Measurements from ENCODE around the gene FARS2.
"Not testable (repeated sequence)": the region's sequence is repeated elsewhere in the genome, so short reads cannot be mapped to it uniquely, and the experiment has no call there.

FARS2 gene

DNA sequence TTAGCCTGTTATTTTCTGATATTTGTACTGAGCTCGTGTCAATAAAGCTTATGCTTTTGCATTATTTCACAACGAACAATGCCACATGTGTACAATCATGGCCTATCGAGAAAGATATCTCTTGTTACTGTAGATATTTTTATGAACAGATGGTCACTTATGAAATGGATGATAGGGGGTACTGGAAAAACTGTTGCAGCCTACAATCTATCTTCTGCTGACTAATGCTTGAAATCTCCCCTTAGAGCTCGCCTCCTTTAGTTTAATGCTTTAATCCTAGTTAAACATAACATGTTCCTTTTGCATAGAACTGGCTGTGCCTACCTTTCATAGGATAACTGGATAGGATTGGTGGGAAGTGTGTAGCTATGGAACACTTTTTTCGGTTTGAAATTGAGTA is 296.2 kb downstream of the FARS2 start:
- ATAC-seq (ENCODE audit: insufficient read depth, low read depth) (no peak), DNase-seq (no peak)
- Histone ChIP-seq H3K9ac (ENCODE audit: low read depth, low read length) (no peak overlapping the region), H3K27me3 (ENCODE audit: insufficient read depth, low read length, poor library complexity) (no peaks in the 10 kb centered on the region), H3K36me3 (ENCODE audit: insufficient read depth, low read length) (peaks cover 3% of the 10 kb centered on the region; the same call in 1 of the 2 replicates), H3K79me2 (ENCODE audit: insufficient read depth, low read length) (no peaks in the 10 kb centered on the region), H3K27ac (ENCODE audit: low read length) (no peak overlapping the region), H2AFZ (ENCODE audit: low read depth, low read length) (no peak overlapping the region), H3K4me1 (ENCODE audit: insufficient read depth, low read length) (no peaks in the 10 kb centered on the region), H3K4me2 (ENCODE audit: insufficient read depth, low read length) (no peak overlapping the region), H3K9me3 (ENCODE audit: insufficient read depth, low read length, severe bottlenecking) (no peaks in the 10 kb centered on the region), H4K20me1 (ENCODE audit: insufficient read depth, low read length) (no peaks in the 10 kb centered on the region), H3K4me3 (ENCODE audit: low read depth in 1 of 2, low read length in 2 of 2) (no peak overlapping the region)
- TF ChIP-seq, protein P1, sequence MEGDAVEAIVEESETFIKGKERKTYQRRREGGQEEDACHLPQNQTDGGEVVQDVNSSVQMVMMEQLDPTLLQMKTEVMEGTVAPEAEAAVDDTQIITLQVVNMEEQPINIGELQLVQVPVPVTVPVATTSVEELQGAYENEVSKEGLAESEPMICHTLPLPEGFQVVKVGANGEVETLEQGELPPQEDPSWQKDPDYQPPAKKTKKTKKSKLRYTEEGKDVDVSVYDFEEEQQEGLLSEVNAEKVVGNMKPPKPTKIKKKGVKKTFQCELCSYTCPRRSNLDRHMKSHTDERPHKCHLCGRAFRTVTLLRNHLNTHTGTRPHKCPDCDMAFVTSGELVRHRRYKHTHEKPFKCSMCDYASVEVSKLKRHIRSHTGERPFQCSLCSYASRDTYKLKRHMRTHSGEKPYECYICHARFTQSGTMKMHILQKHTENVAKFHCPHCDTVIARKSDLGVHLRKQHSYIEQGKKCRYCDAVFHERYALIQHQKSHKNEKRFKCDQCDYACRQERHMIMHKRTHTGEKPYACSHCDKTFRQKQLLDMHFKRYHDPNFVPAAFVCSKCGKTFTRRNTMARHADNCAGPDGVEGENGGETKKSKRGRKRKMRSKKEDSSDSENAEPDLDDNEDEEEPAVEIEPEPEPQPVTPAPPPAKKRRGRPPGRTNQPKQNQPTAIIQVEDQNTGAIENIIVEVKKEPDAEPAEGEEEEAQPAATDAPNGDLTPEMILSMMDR (IDR thresholded peaks at IDR 0.05; ENCODE audit: borderline replicate concordance, extremely low read depth, low read length, poor library complexity, severe bottlenecking) = no peak
- no peak for TF ChIP-seq EZH2 (IDR thresholded peaks at IDR 0.05; ENCODE audit: borderline replicate concordance, low read depth, low read length, severe bottlenecking)

GRCh38 chr6:5559651-5560050 is 298.3 kb downstream of the FARS2 start:
- Histone ChIP-seq H3K9me3 (ENCODE audit: insufficient read depth, low read length, severe bottlenecking) (no peaks in the 10 kb centered on the region), H3K4me3 (ENCODE audit: low read depth in 1 of 2, low read length in 2 of 2) (no peak overlapping the region), H3K79me2 (ENCODE audit: insufficient read depth, low read length) (no peaks in the 10 kb centered on the region), H3K36me3 (ENCODE audit: insufficient read depth, low read length) (peaks cover 3% of the 10 kb centered on the region; the same call in 1 of the 2 replicates), H2AFZ (ENCODE audit: low read depth, low read length) (no peak overlapping the region), H3K4me2 (ENCODE audit: insufficient read depth, low read length) (no peak overlapping the region), H3K9ac (ENCODE audit: low read depth, low read length) (no peak overlapping the region), H3K4me1 (ENCODE audit: insufficient read depth, low read length) (no peaks in the 10 kb centered on the region), H3K27ac (ENCODE audit: low read length) (no peak overlapping the region), H3K27me3 (ENCODE audit: insufficient read depth, low read length, poor library complexity) (no peaks in the 10 kb centered on the region), H4K20me1 (ENCODE audit: insufficient read depth, low read length) (no peaks in the 10 kb centered on the region)
- ATAC-seq (ENCODE audit: insufficient read depth, low read depth) (no peak), DNase-seq (no peak)
- TF ChIP-seq EZH2 (IDR thresholded peaks at IDR 0.05; ENCODE audit: borderline replicate concordance, low read depth, low read length, severe bottlenecking) = no peak
- TF ChIP-seq, protein P1 (IDR thresholded peaks at IDR 0.05; ENCODE audit: borderline replicate concordance, extremely low read depth, low read length, poor library complexity, severe bottlenecking) = no peak

- no peak for DNase-seq
- H4K20me1 ChIP-seq (ENCODE audit: insufficient read depth, low read length) = no peaks in the 10 kb centered on the region
- H3K9ac ChIP-seq (ENCODE audit: low read depth, low read length) = no peak overlapping the region
- H3K27ac ChIP-seq (ENCODE audit: low read length) = no peak overlapping the region
- no peaks in the 10 kb centered on the region for H3K27me3 ChIP-seq (ENCODE audit: insufficient read depth, low read length, poor library complexity)
- TF ChIP-seq, protein P1 (IDR thresholded peaks at IDR 0.05; ENCODE audit: borderline replicate concordance, extremely low read depth, low read length, poor library complexity, severe bottlenecking) = no peak
- no peak for TF ChIP-seq EZH2 (IDR thresholded peaks at IDR 0.05; ENCODE audit: borderline replicate concordance, low read depth, low read length, severe bottlenecking)
- H3K4me3 ChIP-seq (ENCODE audit: low read depth in 1 of 2, low read length in 2 of 2) = no peak overlapping the region
- H3K4me2 ChIP-seq (ENCODE audit: insufficient read depth, low read length) = no peak overlapping the region
- H2AFZ ChIP-seq (ENCODE audit: low read depth, low read length) = no peak overlapping the region
- no peak for ATAC-seq (ENCODE audit: insufficient read depth, low read depth)
- H3K4me1 ChIP-seq (ENCODE audit: insufficient read depth, low read length) = no peaks in the 10 kb centered on the region
- H3K79me2 ChIP-seq (ENCODE audit: insufficient read depth, low read length) = no peaks in the 10 kb centered on the region
- no peaks in the 10 kb centered on the region for H3K36me3 ChIP-seq (ENCODE audit: insufficient read depth, low read length)
- H3K9me3 ChIP-seq (ENCODE audit: insufficient read depth, low read length, severe bottlenecking) = no peaks in the 10 kb centered on the region
These were observed 301.0 kb downstream of the FARS2 start for GRCh38 chr6:5562277-5562676.

GRCh38 chr6:5563086-5563485 is 301.8 kb downstream of the FARS2 start:
- TF ChIP-seq, protein P1 (IDR thresholded peaks at IDR 0.05; ENCODE audit: borderline replicate concordance, extremely low read depth, low read length, poor library complexity, severe bottlenecking) = no peak
- TF ChIP-seq EZH2 (IDR thresholded peaks at IDR 0.05; ENCODE audit: borderline replicate concordance, low read depth, low read length, severe bottlenecking) = no peak
- no peaks in the 10 kb centered on the region for H3K27me3 ChIP-seq (ENCODE audit: insufficient read depth, low read length, poor library complexity)
- ATAC-seq (ENCODE audit: insufficient read depth, low read depth) (no peak), DNase-seq (no peak)
- H2AFZ ChIP-seq (ENCODE audit: low read depth, low read length) = no peak overlapping the region
- H3K4me1 ChIP-seq (ENCODE audit: insufficient read depth, low read length) = no peaks in the 10 kb centered on the region
- no peak overlapping the region for H3K4me2 ChIP-seq (ENCODE audit: insufficient read depth, low read length)
- H3K4me3 ChIP-seq (ENCODE audit: low read depth in 1 of 2, low read length in 2 of 2) = no peak overlapping the region
- no peaks in the 10 kb centered on the region for H3K36me3 ChIP-seq (ENCODE audit: insufficient read depth, low read length)
- H3K9ac ChIP-seq (ENCODE audit: low read depth, low read length) = no peak overlapping the region
- no peaks in the 10 kb centered on the region for H4K20me1 ChIP-seq (ENCODE audit: insufficient read depth, low read length)
- no peaks in the 10 kb centered on the region for H3K9me3 ChIP-seq (ENCODE audit: insufficient read depth, low read length, severe bottlenecking)
- no peak overlapping the region for H3K27ac ChIP-seq (ENCODE audit: low read length)
- no peaks in the 10 kb centered on the region for H3K79me2 ChIP-seq (ENCODE audit: insufficient read depth, low read length)

DNA sequence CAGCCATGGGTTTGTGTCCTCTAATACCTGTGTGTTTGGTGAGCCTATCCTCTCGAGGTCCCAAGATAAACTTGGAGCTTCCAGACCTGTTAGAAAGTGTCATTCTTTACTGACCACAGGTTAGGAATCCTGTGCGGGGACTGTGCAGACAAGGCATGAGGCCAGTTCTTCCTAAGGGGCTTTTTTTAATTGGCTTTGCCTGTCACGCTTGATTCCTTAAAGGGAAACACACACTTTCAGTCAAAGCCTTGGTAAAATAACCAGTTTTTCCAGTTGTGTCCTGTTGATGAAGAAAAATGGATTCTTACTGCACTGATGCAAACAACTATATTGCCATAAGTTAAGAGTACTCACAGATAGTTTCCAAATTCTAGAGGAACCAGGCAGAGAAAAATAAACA is 303.4 kb downstream of the FARS2 start:
- H3K4me3 ChIP-seq (ENCODE audit: low read depth in 1 of 2, low read length in 2 of 2); H3K9me3 ChIP-seq (ENCODE audit: insufficient read depth, low read length, severe bottlenecking); H3K27ac ChIP-seq (ENCODE audit: low read length); H4K20me1 ChIP-seq (ENCODE audit: insufficient read depth, low read length); H3K4me1 ChIP-seq (ENCODE audit: insufficient read depth, low read length); H3K9ac ChIP-seq (ENCODE audit: low read depth, low read length); ATAC-seq (ENCODE audit: insufficient read depth, low read depth); H3K79me2 ChIP-seq (ENCODE audit: insufficient read depth, low read length); H3K4me2 ChIP-seq (ENCODE audit: insufficient read depth, low read length); H3K36me3 ChIP-seq (ENCODE audit: insufficient read depth, low read length); H3K27me3 ChIP-seq (ENCODE audit: insufficient read depth, low read length, poor library complexity); H2AFZ ChIP-seq (ENCODE audit: low read depth, low read length); DNase-seq: not testable (repeated sequence)
